HG03565 (cell line): ENCODE measurements around the gene RUNX2.

Source experiments
- ATAC-seq: cut with Tn5 transposase; IDR thresholded peaks from one replicate; pipeline ENCODE4 v1.9.1; 2021; ENCODE audit warnings: mild to moderate bottlenecking, moderate library complexity; ENCODE audit not compliant: unreplicated experiment

RUNX2 gene

GRCh38 chr6:45507186-45507585 lies 179.1 kb downstream of the RUNX2 start:
- no peak for ATAC-seq

DNA sequence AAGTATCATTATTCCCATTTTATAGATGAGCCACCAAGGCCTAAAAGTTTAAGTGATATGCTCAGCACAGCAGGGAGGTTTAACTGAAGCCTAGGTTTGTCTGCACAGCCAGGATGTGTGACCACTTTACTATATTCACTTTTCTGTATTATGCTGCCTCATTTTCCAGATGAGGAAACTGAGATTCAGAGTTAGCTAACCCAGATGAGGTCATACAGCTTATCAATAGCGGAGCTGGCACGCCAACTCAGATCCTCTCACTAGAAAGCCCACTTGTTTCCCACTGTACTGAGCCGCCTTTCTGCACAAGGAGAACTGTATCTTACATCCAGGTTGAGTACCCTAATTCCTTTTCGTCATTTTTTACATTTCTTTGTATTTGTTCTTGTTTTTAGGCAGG lies 181.3 kb downstream of the RUNX2 start:
- no peak for ATAC-seq

DNA sequence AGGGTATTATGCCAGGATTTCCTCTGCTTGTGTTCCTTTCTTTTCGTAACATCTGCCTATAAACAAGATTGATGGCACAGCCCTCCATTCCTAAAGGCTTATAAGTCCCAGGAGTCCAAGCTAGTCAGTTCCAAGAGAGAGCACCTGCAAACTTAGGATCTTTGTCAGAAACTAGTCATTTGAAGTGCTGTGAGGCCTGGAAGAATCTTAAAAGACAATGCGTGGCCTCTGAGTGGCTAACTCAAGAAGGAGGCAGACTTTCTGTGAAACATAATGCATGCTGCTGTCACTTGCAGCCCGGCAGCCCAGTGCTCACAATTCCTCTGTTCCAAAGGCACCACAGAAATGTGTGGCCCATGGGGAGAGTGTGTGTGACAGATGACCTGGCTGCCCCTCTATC lies 184.6 kb downstream of the RUNX2 start:
- no peak for ATAC-seq

DNA sequence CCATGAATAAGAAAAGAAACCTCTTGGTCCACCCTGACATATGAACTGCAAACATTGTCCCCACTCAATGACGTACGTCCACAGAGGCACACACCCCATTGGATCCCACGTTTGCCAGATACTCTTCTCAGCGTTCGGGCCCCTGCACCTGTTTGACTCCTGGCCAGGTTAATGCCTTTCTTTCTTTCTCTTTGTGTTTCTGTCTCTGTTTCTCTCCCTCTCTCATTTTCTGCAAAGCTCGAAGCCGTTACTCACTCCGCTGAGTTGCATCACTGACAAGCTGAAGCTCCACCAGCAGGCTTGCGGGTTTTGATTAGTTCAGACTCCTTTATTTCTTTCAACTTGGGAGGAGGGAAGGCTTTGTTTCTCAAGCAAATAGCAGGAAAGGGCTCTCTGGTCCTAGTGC lies 185.1 kb downstream of the RUNX2 start:
- ATAC-seq: no peak

- no peak for ATAC-seq
These were observed 185.7 kb downstream of the RUNX2 start for GRCh38 chr6:45513843-45514242.

GRCh38 chr6:45514454-45515230 lies 186.5 kb downstream of the RUNX2 start:
- ATAC-seq: no peak

GRCh38 chr6:45518013-45518720 lies 190.0 kb downstream of the RUNX2 start:
- ATAC-seq: no peak

- no peak for ATAC-seq
These were observed 193.1 kb downstream of the RUNX2 start for GRCh38 chr6:45521226-45521625.

GRCh38 chr6:45522486-45522885 lies 194.4 kb downstream of the RUNX2 start:
- ATAC-seq: no peak

GRCh38 chr6:45527210-45527609 lies 199.1 kb downstream of the RUNX2 start:
- no peak for ATAC-seq

DNA sequence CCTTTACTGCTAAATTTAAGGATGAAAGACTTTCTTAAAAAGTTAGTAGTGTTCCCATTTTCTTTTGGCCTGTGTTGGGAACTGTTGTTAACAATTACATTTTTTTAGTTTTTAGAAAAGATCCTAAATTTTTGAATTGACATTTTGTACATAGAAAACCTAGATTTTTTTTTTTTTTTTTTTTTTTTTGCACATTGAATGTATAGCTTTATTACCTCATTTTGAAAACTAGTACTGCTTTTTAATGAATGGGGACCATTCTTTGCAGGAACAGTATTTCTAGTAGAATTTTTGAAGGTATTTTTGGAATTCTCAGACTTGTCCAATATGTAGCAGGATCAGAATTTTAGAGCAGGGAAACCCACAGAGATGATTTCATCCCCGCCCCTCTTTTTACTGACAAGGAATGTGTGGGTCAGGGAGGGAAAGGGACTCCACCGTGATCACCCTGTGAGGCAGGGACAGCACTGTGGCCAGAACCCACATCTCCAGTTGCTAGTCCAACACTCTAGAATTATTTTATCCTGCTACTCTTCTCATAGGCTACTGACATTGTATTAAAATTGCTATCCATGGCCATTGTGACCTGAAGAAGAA lies 204.0 kb downstream of the RUNX2 start:
- no peak for ATAC-seq

GRCh38 chr6:45532721-45533210 lies 204.6 kb downstream of the RUNX2 start:
- no peak for ATAC-seq

DNA sequence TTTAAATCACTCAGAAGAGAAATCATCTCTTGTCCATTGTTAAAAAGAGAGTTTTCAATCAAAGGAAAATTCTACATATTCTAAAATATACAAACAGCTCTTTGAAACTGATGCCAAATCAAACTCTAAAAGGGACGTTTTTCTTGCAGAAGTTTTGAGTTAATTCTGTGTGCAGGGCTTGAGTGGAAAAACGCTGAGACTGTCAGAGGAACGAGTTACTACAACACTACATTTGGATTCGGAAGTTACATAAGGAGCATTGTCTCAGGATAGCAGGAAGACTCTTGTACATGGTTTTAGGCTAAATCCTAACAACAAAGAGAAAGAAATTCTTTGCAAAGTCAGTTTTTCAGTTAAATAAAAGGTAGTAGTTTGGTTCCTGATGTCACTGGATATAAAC lies 205.3 kb downstream of the RUNX2 start:
- no peak for ATAC-seq

GRCh38 chr6:45535933-45536332 lies 207.8 kb downstream of the RUNX2 start:
- no peak for ATAC-seq

GRCh38 chr6:45537539-45537938 lies 209.4 kb downstream of the RUNX2 start:
- ATAC-seq: no peak

DNA sequence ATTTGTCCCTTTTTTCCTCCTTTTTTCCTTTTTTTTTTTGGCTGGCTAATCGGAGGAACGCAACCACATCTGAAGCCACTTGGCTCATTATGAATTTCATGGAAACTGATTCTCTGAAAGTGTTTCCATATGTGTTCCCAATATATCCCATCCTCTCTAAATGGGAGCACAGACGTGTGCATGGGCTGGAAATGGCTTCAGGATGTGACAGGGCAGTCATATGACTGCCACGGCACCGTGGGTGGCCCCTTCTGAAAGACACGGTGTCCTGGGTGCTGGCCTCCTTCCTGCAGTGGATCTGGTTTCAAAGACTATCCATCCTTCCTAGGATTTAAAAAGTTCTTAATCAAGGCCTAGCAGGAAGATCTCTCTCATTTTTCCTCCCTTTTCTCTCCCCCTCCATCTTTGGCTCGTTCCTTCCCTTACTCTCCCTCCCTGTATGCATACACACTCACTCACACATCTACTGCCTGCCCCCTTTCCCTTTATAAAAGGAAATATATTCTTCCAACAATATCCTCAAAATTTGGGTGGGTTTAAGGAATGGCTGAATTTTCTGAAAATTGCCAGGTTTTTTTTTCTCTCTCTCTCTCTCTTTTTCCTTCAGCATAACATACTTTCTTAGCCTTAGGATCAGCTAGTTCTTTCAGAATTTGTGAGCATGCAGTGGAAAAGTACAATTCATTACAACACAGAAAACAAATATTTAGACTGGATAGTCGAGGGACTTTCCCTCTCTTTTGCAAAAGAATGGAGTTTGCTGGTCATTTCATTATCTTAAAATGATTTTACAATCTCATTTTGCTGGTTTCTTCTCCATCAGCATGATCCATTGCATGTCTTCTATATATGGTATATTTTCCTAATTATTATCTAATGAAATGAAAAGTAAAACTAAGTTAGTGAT lies 210.8 kb downstream of the RUNX2 start:
- no peak for ATAC-seq

DNA sequence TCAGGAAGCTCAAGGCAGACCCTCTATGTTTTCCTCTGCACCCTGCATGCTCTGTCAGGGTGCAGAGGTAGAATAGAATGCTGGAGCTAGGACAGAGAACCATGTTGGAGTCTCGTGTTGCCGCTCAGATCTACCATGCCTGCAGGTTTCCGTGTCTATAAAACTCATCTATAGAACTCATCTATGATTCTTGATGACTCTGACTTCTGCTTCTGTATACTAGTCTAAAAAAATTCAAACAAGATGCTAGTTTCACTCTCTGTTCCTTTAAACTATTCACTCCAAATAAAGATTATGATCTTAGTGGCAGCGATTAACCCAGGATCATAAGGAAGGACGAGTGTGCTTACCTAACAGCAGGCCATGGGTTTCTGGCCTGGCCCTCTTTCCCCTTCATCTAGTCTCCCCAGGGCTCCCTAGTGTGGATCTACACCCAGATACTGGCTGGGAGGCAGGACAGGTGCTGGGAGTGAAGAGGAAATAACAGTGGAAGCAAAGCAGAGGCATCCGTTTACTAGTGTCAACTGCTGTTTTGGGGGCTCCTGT lies 212.3 kb downstream of the RUNX2 start:
- no peak for ATAC-seq

DNA sequence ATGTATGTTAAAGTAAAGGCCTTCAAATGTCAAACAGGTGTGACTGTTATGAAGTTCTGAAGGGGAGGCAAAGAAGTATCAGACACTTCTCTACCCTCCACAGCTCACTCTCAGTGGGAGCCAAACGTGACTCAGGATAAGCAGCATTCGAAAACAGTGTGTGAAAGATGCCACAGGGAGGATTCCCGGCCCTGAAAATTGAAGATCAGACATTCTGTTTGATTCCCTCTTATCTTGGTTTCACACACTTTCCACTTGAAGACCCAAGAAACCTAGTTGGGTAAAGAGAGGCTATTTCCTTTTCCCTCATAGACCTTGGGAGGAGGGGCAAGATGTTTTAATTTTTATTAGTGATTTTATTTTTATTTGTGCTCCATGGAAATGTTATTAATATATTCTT lies 213.8 kb downstream of the RUNX2 start:
- ATAC-seq: no peak

DNA sequence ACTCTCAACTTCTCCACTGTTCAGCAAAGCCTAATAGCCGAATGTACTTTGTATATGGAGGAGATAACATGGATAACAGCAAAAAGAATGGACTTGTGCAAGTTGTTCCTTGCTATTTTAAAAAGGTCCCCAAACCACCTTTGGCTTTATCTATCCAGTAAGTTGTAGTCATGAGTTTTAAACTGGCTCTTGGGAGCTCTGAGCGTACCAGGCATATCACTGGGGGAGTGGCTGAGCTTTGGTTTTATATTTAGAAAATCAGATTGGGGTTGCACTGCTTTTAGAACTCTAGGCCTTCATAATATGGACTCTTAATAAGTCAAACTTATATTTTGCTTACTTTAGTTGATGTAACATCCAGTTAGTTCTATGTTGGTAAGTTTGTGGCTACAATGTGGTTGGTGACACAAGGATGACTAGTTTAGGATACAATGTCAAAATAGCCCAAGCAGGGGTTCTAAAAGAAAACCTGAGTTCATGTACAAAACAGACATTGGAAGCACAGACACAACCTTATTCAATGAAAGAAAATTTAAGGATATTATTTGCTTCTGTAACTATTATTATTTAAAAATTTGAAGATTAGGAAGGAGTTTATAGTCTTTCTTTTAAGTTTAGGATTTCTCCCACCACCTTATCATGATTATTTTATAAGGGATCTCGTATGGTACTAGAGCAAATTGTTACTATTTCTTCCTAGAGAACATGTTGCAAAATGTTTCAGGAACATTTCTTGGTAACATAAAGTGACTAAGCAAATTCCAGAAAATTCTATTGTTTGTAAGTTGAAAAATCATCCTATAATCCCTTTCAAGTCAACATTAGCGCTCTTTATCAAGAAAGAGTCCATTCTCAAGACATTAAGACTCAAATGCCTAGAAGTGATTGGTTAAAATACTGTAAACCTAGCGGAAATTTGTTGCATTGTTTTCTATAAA lies 215.4 kb downstream of the RUNX2 start:
- no peak for ATAC-seq

GRCh38 chr6:45545416-45545815 lies 217.3 kb downstream of the RUNX2 start:
- no peak for ATAC-seq
